ENCODE results near the gene LCE1A.

The LCE1A gene

GRCh38 chr1:152824964-152825363, 2.3 kb upstream of the LCE1A start:
- Histone ChIP-seq H3K27me3 (ENCODE audit: control insufficient read depth, low read length) (peaks cover 3% of the 10 kb centered on the region; the same call in 1 of the 2 replicates), H3K4me1 (ENCODE audit: control insufficient read depth, low read length) (no peaks in the 10 kb centered on the region), H3K4me3 (ENCODE audit: low read length) (no peak overlapping the region), H4K20me1 (ENCODE audit: control insufficient read depth, insufficient read depth, low read depth, low read length) (no peaks in the 10 kb centered on the region), H3F3A (ENCODE audit: control insufficient read depth, insufficient read depth) (no peaks in the 10 kb centered on the region), H3K27ac (ENCODE audit: low read depth, low read length) (no peak overlapping the region), H3K36me3 (ENCODE audit: control insufficient read depth, low read length) (no peaks in the 10 kb centered on the region), H3K9me3 (ENCODE audit: control insufficient read depth, insufficient read depth, low read length) (no peaks in the 10 kb centered on the region), H3K9me2 (replicated peaks; ENCODE audit: control insufficient read depth, low read length) (no peaks in the 10 kb centered on the region), H3K79me2 (ENCODE audit: control insufficient read depth, low read length) (no peaks in the 10 kb centered on the region), H3K4me2 (ENCODE audit: low read length) (no peak overlapping the region)
- TF ChIP-seq CTCF (IDR thresholded peaks at IDR 0.05; ENCODE audit: low read depth, low read length, poor library complexity, severe bottlenecking) (no peak), EZH2phosphoT487 (IDR thresholded peaks at IDR 0.05; ENCODE audit: borderline replicate concordance, low read length) (no peak)

GRCh38 chr1:152836870-152837269, 9.6 kb downstream of the LCE1A start:
- H3K4me1 ChIP-seq (ENCODE audit: control insufficient read depth, low read length), result no peaks in the 10 kb centered on the region
- no peak overlapping the region for H3K27ac ChIP-seq (ENCODE audit: low read depth, low read length)
- H4K20me1 ChIP-seq (ENCODE audit: control insufficient read depth, insufficient read depth, low read depth, low read length), result no peaks in the 10 kb centered on the region
- H3F3A ChIP-seq (ENCODE audit: control insufficient read depth, insufficient read depth), result no peaks in the 10 kb centered on the region
- no peaks in the 10 kb centered on the region for H3K9me3 ChIP-seq (ENCODE audit: control insufficient read depth, insufficient read depth, low read length)
- peaks cover 4% of the 10 kb centered on the region; the same call in 1 of the 2 replicates for H3K27me3 ChIP-seq (ENCODE audit: control insufficient read depth, low read length)
- no peak overlapping the region for H3K4me3 ChIP-seq (ENCODE audit: low read length)
- H3K4me2 ChIP-seq (ENCODE audit: low read length), result no peak overlapping the region
- H3K79me2 ChIP-seq (ENCODE audit: control insufficient read depth, low read length), result no peaks in the 10 kb centered on the region
- no peaks in the 10 kb centered on the region for H3K9me2 ChIP-seq (replicated peaks; ENCODE audit: control insufficient read depth, low read length)
- no peaks in the 10 kb centered on the region for H3K36me3 ChIP-seq (ENCODE audit: control insufficient read depth, low read length)
- TF ChIP-seq CTCF (IDR thresholded peaks at IDR 0.05; ENCODE audit: low read depth, low read length, poor library complexity, severe bottlenecking) (no peak), EZH2phosphoT487 (IDR thresholded peaks at IDR 0.05; ENCODE audit: borderline replicate concordance, low read length) (no peak)

- Histone ChIP-seq H3K4me3 (ENCODE audit: low read length) (no peak within 1 kb of the TSS), H3K36me3 (ENCODE audit: control insufficient read depth, low read length) (no peaks in the 10 kb centered on the region), H3F3A (ENCODE audit: control insufficient read depth, insufficient read depth) (no peaks in the 10 kb centered on the region), H3K27ac (ENCODE audit: low read depth, low read length) (no peak within 1 kb of the TSS), H3K27me3 (ENCODE audit: control insufficient read depth, low read length) (peaks cover 4% of the 10 kb centered on the region; the same call in 1 of the 2 replicates), H3K9me3 (ENCODE audit: control insufficient read depth, insufficient read depth, low read length) (no peaks in the 10 kb centered on the region), H3K4me1 (ENCODE audit: control insufficient read depth, low read length) (no peaks in the 10 kb centered on the region), H3K9me2 (replicated peaks; ENCODE audit: control insufficient read depth, low read length) (no peaks in the 10 kb centered on the region), H3K79me2 (ENCODE audit: control insufficient read depth, low read length) (no peaks in the 10 kb centered on the region), H3K4me2 (ENCODE audit: low read length) (no peak within 1 kb of the TSS), H4K20me1 (ENCODE audit: control insufficient read depth, insufficient read depth, low read depth, low read length) (no peaks in the 10 kb centered on the region)
- TF ChIP-seq EZH2phosphoT487 (IDR thresholded peaks at IDR 0.05; ENCODE audit: borderline replicate concordance, low read length) (no peak), CTCF (IDR thresholded peaks at IDR 0.05; ENCODE audit: low read depth, low read length, poor library complexity, severe bottlenecking) (no peak)
Measured at GRCh38 chr1:152842556-152842955, 15.3 kb downstream of the LCE1A start, which contains the start of gene LCE6A. Gene LCE6A, plus strand, starts transcription at chr1:152842856. Its CDS starts 665 bp downstream, at chr1:152843521.
